ENCODE results near the gene PTAR1. TPM values are rescaled to one million over a fixed set of nuclear protein-coding genes. Genes with fewer than 3 reads are reported as not detected.
A peak's percentile ranks its signal among the peaks of the same experiment; 100 is the strongest.

Gene PTAR1
- total and polyA plus RNA-seq, 10 of the 15 experiments (the other 5 are each of a cell fraction or from before 2014, with no cell fraction given): 4.9 to 27.6 (median 14.2) TPM

- Histone ChIP-seq H3K4me1 (ENCODE audit: control insufficient read depth, insufficient read depth, low read length) (peaks cover 2% of the 10 kb centered on the region; the same call in 1 of the 2 replicates), H4K20me1 (ENCODE audit: control insufficient read depth, insufficient read depth) (no peaks in the 10 kb centered on the region), H3K27me3 (replicated peaks in 1 of 2; ENCODE audit: control insufficient read depth in 2 of 2, insufficient read depth in 2 of 2, low read length in 1 of 2) (no peaks in the 10 kb centered on the region), H3K27ac (ENCODE audit: control insufficient read depth, insufficient read depth) (peak overlapping the region; percentile 83), H3K9me3 (replicated peaks; ENCODE audit: control insufficient read depth, insufficient read depth, low read length) (no peaks in the 10 kb centered on the region), H2AFZ (ENCODE audit: control insufficient read depth, low read depth, low read length) (peak overlapping the region; percentile 93), H3K4me3 (peak overlapping the region; percentile 92), H3K79me2 (ENCODE audit: control insufficient read depth, insufficient read depth, low read length) (peaks cover 34% of the 10 kb centered on the region), H3K36me3 (ENCODE audit: control insufficient read depth in 2 of 2, insufficient read depth in 2 of 2, low read length in 1 of 2) (no peaks in the 10 kb centered on the region), H3K4me2 (ENCODE audit: control insufficient read depth, insufficient read depth) (peak overlapping the region; percentile 49), H3K9ac (ENCODE audit: control insufficient read depth, insufficient read depth, low read length) (peak overlapping the region; percentile 66)
- WGBS (ENCODE audit: insufficient coverage, insufficient replicate concordance, low lambda C conversion rate, missing lambda C conversion rate): 54% methylated on average over 7 of the region's 7 CpGs
- TSS peak; percentile 100 for BruUV-seq (replicated peaks)
- ATAC-seq (no peak), FAIRE-seq (no peak), DNase-seq (ENCODE audit: low read depth, low spot score) (no peak)
- intact Hi-C loops (cut with micrococcal nuclease; ENCODE audit: unreplicated experiment) (loop anchor here (10.0 kb wide), 1 partner anchor 585 kb away; the partner anchor contains the start of gene TJP2), in situ Hi-C loops (cut with MboI) (loop anchor here (25.0 kb wide), 2 partner anchors 102 to 502 kb away; partner anchors contain the start of gene SMC5)
- ChIA-PET SMC1A (ENCODE audit: uncharacterized antibody, unreplicated experiment) (interaction anchor here (1.3 kb wide), 1 partner anchor 18 kb away, joined by 4 read pairs; no protein-coding TSS in a partner anchor), CTCF (no interaction called here), POLR2A (interaction anchor here (0.7 to 1.2 kb wide), 2 partner anchors 15 to 95 kb away, joined by 3 read pairs; no protein-coding TSS in a partner anchor), RAD21 (ENCODE audit: unreplicated experiment) (no interaction called here)
- TF ChIP-seq HDAC2 (IDR thresholded peaks at IDR 0.05): no peak
- TF ChIP-seq HSF1 (IDR thresholded peaks at IDR 0.05; ENCODE audit: low read depth, low read length): no peak
- TF ChIP-seq NRF1 (conservative IDR thresholded peaks at IDR 0.05; ENCODE audit: low read depth, low read length): no peak
- TF ChIP-seq ESRRA (IDR thresholded peaks at IDR 0.05; ENCODE audit: low read length): no peak
- TF ChIP-seq, protein P1, sequence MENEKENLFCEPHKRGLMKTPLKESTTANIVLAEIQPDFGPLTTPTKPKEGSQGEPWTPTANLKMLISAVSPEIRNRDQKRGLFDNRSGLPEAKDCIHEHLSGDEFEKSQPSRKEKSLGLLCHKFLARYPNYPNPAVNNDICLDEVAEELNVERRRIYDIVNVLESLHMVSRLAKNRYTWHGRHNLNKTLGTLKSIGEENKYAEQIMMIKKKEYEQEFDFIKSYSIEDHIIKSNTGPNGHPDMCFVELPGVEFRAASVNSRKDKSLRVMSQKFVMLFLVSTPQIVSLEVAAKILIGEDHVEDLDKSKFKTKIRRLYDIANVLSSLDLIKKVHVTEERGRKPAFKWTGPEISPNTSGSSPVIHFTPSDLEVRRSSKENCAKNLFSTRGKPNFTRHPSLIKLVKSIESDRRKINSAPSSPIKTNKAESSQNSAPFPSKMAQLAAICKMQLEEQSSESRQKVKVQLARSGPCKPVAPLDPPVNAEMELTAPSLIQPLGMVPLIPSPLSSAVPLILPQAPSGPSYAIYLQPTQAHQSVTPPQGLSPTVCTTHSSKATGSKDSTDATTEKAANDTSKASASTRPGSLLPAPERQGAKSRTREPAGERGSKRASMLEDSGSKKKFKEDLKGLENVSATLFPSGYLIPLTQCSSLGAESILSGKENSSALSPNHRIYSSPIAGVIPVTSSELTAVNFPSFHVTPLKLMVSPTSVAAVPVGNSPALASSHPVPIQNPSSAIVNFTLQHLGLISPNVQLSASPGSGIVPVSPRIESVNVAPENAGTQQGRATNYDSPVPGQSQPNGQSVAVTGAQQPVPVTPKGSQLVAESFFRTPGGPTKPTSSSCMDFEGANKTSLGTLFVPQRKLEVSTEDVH (IDR thresholded peaks at IDR 0.05; ENCODE audit: low read depth, partially characterized antibody): no peak
- TF ChIP-seq, protein P2, sequence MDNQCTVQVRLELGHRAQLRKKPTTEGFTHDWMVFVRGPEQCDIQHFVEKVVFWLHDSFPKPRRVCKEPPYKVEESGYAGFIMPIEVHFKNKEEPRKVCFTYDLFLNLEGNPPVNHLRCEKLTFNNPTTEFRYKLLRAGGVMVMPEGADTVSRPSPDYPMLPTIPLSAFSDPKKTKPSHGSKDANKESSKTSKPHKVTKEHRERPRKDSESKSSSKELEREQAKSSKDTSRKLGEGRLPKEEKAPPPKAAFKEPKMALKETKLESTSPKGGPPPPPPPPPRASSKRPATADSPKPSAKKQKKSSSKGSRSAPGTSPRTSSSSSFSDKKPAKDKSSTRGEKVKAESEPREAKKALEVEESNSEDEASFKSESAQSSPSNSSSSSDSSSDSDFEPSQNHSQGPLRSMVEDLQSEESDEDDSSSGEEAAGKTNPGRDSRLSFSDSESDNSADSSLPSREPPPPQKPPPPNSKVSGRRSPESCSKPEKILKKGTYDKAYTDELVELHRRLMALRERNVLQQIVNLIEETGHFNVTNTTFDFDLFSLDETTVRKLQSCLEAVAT (IDR thresholded peaks at IDR 0.05): peak; percentile 87
- TF ChIP-seq BRCA1 (IDR thresholded peaks at IDR 0.05; ENCODE audit: low read depth, low read length): no peak
- TF ChIP-seq, protein P3, sequence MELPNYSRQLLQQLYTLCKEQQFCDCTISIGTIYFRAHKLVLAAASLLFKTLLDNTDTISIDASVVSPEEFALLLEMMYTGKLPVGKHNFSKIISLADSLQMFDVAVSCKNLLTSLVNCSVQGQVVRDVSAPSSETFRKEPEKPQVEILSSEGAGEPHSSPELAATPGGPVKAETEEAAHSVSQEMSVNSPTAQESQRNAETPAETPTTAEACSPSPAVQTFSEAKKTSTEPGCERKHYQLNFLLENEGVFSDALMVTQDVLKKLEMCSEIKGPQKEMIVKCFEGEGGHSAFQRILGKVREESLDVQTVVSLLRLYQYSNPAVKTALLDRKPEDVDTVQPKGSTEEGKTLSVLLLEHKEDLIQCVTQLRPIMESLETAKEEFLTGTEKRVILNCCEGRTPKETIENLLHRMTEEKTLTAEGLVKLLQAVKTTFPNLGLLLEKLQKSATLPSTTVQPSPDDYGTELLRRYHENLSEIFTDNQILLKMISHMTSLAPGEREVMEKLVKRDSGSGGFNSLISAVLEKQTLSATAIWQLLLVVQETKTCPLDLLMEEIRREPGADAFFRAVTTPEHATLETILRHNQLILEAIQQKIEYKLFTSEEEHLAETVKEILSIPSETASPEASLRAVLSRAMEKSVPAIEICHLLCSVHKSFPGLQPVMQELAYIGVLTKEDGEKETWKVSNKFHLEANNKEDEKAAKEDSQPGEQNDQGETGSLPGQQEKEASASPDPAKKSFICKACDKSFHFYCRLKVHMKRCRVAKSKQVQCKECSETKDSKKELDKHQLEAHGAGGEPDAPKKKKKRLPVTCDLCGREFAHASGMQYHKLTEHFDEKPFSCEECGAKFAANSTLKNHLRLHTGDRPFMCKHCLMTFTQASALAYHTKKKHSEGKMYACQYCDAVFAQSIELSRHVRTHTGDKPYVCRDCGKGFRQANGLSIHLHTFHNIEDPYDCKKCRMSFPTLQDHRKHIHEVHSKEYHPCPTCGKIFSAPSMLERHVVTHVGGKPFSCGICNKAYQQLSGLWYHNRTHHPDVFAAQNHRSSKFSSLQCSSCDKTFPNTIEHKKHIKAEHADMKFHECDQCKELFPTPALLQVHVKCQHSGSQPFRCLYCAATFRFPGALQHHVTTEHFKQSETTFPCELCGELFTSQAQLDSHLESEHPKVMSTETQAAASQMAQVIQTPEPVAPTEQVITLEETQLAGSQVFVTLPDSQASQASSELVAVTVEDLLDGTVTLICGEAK (IDR thresholded peaks at IDR 0.05; ENCODE audit: borderline replicate concordance): peak; percentile 64
- no peak for TF ChIP-seq EED (IDR thresholded peaks at IDR 0.05; ENCODE audit: low read depth)
- no peak for TF ChIP-seq SMARCA5 (IDR thresholded peaks at IDR 0.05)
Measured at GRCh38 chr9:69760278-69760610, 433 bp upstream of the PTAR1 start.
